Measurements from ENCODE around the gene DMBX1.

DMBX1 gene

DNA sequence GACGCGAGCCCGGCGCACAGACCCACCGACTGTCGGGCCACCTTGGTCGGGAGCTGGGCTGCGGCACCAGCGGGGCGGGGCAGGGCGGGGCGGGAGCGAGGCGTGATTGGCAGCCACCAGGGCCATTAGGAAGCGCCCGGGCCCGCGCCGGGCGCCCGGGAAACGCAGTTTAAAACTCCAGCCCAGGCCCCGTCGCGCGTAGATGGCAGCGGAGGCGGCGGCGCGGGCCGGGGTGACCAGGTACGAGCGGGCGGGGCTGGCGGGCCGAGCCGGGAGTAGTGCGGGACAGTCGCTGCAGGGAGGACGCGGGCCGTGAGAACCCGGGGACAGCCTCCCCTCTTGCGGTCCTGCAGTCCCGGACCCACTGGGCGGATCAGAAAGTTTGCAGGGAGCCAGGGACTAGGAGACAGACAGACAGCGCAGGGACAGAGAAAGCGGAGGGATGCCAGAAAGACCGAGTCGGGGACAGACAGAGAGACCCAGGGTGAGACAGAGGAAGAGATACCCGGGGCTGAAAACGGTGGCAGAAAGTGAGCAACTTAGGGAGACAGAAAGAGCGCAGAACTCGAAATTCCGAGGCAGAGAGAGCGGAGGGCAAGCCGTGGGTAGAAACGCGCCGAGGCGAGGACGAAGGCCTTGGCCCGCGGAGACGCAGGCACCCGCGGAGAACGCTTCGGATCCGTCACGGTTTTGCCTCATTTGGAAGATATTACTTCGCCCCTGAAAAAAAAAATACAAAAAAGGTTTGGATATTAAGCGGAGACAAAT, at the start of gene DMBX1:
TSS of gene DMBX1 (plus strand) at position 199 of the 768 bp plus-strand sequence. CDS start 17,175 bp downstream, outside the sequence.
- Histone ChIP-seq H3K27me3 (ENCODE audit: control insufficient read depth, insufficient read depth, low read length) (peaks cover 88% of the 10 kb centered on the region), H3K27ac (ENCODE audit: low read length) (no peak within 1 kb of the TSS), H3K4me3 (ENCODE audit: low read length) (peak within 1 kb of the TSS; percentile 48; the same call in 1 of the 2 replicates), H3K36me3 (ENCODE audit: control insufficient read depth, insufficient read depth, low read length) (no peaks in the 10 kb centered on the region), H3K9me3 (ENCODE audit: control insufficient read depth, insufficient read depth, low read length) (no peaks in the 10 kb centered on the region), H3K4me1 (ENCODE audit: control insufficient read depth, insufficient read depth, low read length) (peaks cover 30% of the 10 kb centered on the region)
- WGBS (ENCODE audit: insufficient coverage, insufficient read length): no CpG with 5 or more reads among the region's 74 CpGs
- DNase-seq (ENCODE audit: low read depth, low spot score): no peak

DNA sequence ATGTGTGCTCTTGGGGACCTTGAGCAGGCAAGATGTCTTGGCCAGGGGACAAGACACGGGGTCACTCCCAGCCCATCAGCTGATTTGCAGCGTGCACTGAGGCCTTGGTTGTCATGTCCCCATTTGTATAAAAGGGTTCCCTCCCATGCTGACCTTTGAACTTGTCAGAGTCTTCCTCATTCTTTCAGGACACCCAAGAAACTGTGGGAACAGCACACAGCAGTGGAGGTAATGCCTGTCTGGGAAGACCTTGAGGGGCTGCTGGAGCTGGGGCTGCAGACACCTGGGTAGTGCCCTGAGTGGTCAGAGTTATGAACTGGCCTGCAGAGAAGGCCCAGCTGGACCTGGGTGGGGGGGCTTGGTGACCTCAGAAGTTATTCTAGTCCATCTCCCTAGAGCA, 49.2 kb upstream of the DMBX1 start:
- WGBS (ENCODE audit: insufficient coverage, insufficient read length): no CpG with 5 or more reads among the region's 2 CpGs
- H3K27me3 ChIP-seq (ENCODE audit: control insufficient read depth, insufficient read depth, low read length): no peaks in the 10 kb centered on the region; the same call in 1 of the 2 replicates
- H3K4me1 ChIP-seq (ENCODE audit: control insufficient read depth, insufficient read depth, low read length): peaks cover 1% of the 10 kb centered on the region; the same call in 1 of the 2 replicates
- no peak overlapping the region for H3K27ac ChIP-seq (ENCODE audit: low read length)
- DNase-seq (ENCODE audit: low read depth, low spot score): no peak
- H3K36me3 ChIP-seq (ENCODE audit: control insufficient read depth, insufficient read depth, low read length): no peaks in the 10 kb centered on the region
- H3K9me3 ChIP-seq (ENCODE audit: control insufficient read depth, insufficient read depth, low read length): no peaks in the 10 kb centered on the region
- no peak overlapping the region for H3K4me3 ChIP-seq (ENCODE audit: low read length)

DNA sequence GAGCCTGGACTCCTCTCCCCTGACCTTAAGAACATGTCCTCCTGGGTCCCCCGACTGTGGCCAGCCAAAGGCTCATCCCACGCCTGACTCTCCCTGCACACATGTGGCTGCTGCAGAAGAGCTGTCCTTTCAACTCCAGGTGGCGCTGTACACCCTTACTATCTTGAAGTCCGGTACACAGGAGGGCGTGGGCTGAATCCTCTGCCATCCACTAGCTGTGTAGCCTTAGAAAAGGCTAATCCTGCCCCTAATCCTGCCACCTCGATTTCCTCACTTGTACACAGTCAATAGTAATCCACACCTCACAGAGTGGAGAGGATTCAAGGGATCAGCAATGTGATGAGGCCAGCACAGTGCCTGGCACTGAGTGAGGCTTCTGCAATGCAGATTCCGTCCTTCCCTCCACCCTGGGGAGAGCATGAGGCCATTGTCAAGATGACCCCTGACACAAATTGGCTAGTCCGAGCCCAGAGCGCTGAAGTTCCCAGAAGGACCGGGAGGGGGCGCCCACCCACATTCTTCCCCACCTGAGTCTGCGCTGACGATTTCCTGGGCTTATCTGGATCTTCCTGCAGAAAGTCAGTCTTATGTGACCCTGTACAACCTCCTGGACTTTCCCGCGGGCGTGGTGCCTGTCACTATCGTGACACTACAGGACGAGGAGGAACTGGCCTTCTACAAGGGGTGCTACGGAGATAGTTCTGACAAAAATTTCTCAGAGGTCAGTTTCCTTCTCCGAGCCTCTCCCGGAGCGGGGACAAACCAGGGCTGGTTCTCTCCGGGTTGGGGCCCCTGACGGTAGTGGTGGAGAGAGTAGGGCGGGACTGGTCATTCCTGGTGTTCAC, 47.1 kb upstream of the DMBX1 start:
- no CpG with 5 or more reads among the region's 25 CpGs for WGBS (ENCODE audit: insufficient coverage, insufficient read length)
- no peak overlapping the region for H3K27ac ChIP-seq (ENCODE audit: low read length)
- peak; percentile 95 for DNase-seq (ENCODE audit: low read depth, low spot score)
- H3K4me1 ChIP-seq (ENCODE audit: control insufficient read depth, insufficient read depth, low read length): peaks cover 7% of the 10 kb centered on the region; the same call in 1 of the 2 replicates
- no peaks in the 10 kb centered on the region for H3K36me3 ChIP-seq (ENCODE audit: control insufficient read depth, insufficient read depth, low read length)
- peak overlapping the region; percentile 53; the same call in 1 of the 2 replicates for H3K4me3 ChIP-seq (ENCODE audit: low read length)
- peaks cover 6% of the 10 kb centered on the region for H3K27me3 ChIP-seq (ENCODE audit: control insufficient read depth, insufficient read depth, low read length)
- no peaks in the 10 kb centered on the region for H3K9me3 ChIP-seq (ENCODE audit: control insufficient read depth, insufficient read depth, low read length)

DNA sequence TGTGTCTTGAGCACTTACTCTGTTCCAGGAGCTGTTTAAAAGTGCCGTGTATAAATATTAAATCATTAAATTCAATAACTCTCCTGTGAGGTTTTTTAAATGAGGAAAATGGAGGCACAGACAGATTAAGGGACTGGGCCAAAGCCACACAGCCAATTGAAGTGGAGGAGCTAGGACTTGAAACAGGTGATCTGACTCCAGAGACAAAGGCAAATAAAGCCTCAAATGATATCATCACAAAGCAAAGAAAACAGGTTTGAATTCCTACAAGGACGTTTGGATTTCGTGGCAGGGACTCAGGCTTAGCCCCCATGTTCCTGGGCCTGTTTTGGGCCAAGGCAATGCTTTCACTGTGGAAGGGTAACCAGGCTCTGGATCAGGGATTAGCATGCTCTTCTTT, 45.2 kb upstream of the DMBX1 start:
- H3K9me3 ChIP-seq (ENCODE audit: control insufficient read depth, insufficient read depth, low read length): no peaks in the 10 kb centered on the region
- DNase-seq (ENCODE audit: low read depth, low spot score): no peak
- WGBS (ENCODE audit: insufficient coverage, insufficient read length): no CpG with 5 or more reads among the region's 3 CpGs
- no peaks in the 10 kb centered on the region for H3K36me3 ChIP-seq (ENCODE audit: control insufficient read depth, insufficient read depth, low read length)
- H3K4me3 ChIP-seq (ENCODE audit: low read length): no peak overlapping the region
- no peak overlapping the region for H3K27ac ChIP-seq (ENCODE audit: low read length)
- H3K27me3 ChIP-seq (ENCODE audit: control insufficient read depth, insufficient read depth, low read length): peaks cover 22% of the 10 kb centered on the region
- H3K4me1 ChIP-seq (ENCODE audit: control insufficient read depth, insufficient read depth, low read length): peaks cover 10% of the 10 kb centered on the region; the same call in 1 of the 2 replicates

DNA sequence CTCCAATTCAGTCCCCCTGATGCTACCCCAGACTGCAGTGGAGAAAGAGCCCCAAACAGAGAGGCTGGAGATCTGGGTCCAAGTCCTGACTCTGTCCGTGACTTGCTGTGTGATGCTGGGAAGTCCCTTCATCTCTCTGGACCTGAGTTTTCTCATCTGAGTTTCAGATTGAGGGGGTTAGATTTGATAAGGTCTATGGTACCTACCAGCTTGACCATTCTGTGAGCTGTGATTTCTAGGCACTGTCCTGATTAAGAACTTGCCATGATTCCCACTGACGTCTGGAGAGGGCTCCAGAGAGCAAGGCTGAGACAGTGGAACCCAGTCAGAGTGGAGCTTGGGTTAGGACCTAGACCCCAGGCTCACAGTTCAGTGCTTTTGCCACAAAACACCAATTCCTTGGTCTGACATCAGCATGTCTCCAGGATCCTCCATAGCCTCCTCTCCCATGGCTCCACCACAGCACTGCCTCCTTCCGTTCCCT, 43.8 kb upstream of the DMBX1 start:
- Histone ChIP-seq H3K27me3 (ENCODE audit: control insufficient read depth, insufficient read depth, low read length) (peaks cover 35% of the 10 kb centered on the region), H3K4me3 (ENCODE audit: low read length) (no peak overlapping the region), H3K9me3 (ENCODE audit: control insufficient read depth, insufficient read depth, low read length) (no peaks in the 10 kb centered on the region), H3K4me1 (ENCODE audit: control insufficient read depth, insufficient read depth, low read length) (peaks cover 10% of the 10 kb centered on the region; the same call in 1 of the 2 replicates), H3K27ac (ENCODE audit: low read length) (no peak overlapping the region), H3K36me3 (ENCODE audit: control insufficient read depth, insufficient read depth, low read length) (no peaks in the 10 kb centered on the region)
- no peak for DNase-seq (ENCODE audit: low read depth, low spot score)
- WGBS (ENCODE audit: insufficient coverage, insufficient read length): no CpG with 5 or more reads among the region's 3 CpGs

DNA sequence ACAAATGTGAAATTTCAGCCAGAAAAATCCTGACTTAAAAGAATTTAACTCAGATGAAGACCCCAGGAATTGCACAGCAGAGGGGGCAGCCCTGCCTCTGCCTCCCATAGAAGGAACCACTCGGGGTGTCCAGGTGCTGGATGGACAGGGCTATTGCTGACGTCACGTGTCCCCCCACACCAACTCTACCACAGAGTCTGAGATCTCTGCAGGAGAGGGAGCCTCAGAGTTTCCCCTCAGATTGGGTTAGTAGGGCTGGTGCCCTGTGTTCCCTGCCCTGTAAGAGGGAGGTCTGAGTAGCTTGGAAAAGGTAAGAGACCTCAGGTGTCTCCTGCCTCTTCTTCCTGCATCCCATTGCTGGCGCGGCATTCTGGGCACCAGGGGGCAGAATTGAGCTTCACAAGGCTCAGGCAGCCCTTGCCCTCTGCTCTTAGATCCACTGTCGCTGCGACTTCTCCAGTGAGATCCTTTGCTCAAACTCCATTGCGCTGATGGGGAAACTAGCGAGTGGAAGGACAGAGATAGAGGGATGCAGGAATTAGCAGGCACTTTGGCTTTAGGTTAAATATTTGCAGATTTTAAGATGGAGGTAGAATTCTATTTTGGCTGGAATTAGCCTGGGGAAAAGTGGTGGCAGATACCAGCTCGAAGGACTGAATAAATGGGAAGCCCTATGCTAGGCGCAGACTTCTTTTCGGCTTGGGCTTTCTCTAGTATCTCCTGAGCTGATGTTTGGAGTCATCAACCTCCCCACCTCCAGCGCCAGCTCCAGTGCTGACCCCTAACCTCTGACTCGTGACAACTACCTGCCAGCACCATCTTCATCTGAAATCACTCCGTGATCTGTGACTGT, 42.8 kb upstream of the DMBX1 start:
- Histone ChIP-seq H3K27ac (ENCODE audit: low read length) (no peak overlapping the region), H3K4me1 (ENCODE audit: control insufficient read depth, insufficient read depth, low read length) (peaks cover 10% of the 10 kb centered on the region; the same call in 1 of the 2 replicates), H3K9me3 (ENCODE audit: control insufficient read depth, insufficient read depth, low read length) (no peaks in the 10 kb centered on the region), H3K4me3 (ENCODE audit: low read length) (no peak overlapping the region), H3K36me3 (ENCODE audit: control insufficient read depth, insufficient read depth, low read length) (no peaks in the 10 kb centered on the region), H3K27me3 (ENCODE audit: control insufficient read depth, insufficient read depth, low read length) (peaks cover 45% of the 10 kb centered on the region)
- no CpG with 5 or more reads among the region's 15 CpGs for WGBS (ENCODE audit: insufficient coverage, insufficient read length)
- peak; percentile 89 for DNase-seq (ENCODE audit: low read depth, low spot score)

DNA sequence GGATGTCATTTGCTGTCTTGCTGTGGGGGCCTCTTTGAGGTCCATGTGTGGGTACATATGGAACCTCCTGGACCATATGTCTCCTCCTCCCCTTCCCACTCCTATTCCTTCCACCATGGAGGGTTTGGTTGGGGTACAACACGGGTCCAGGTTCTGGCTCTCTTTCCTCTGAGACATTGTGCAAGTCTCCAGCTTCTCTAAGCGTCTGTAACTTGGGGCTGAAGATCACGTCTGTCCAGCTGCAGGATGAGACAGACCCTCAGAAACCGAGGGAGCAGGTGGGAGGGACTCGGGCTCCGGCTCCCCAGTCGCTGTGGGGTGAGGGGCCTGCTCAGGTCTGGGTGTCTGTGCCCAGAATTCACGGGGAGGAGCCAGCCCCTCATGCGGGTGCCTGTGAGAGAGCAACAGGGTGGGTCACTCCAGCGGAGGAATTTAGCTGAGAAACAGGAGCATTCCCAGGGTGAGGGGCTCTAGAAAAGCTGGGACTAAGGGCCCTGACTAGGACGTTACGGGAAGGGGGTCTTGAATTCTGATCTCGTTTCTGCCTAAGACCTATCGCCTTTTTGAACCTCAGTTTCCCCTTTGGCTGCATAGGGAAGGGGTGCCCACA, 42.0 kb upstream of the DMBX1 start:
- WGBS (ENCODE audit: insufficient coverage, insufficient read length): no CpG with 5 or more reads among the region's 14 CpGs
- peaks cover 8% of the 10 kb centered on the region; the same call in 1 of the 2 replicates for H3K4me1 ChIP-seq (ENCODE audit: control insufficient read depth, insufficient read depth, low read length)
- H3K36me3 ChIP-seq (ENCODE audit: control insufficient read depth, insufficient read depth, low read length): no peaks in the 10 kb centered on the region
- no peaks in the 10 kb centered on the region for H3K9me3 ChIP-seq (ENCODE audit: control insufficient read depth, insufficient read depth, low read length)
- H3K4me3 ChIP-seq (ENCODE audit: low read length): no peak overlapping the region; the same call in 1 of the 2 replicates
- no peak overlapping the region for H3K27ac ChIP-seq (ENCODE audit: low read length)
- no peak for DNase-seq (ENCODE audit: low read depth, low spot score)
- H3K27me3 ChIP-seq (ENCODE audit: control insufficient read depth, insufficient read depth, low read length): peaks cover 52% of the 10 kb centered on the region

DNA sequence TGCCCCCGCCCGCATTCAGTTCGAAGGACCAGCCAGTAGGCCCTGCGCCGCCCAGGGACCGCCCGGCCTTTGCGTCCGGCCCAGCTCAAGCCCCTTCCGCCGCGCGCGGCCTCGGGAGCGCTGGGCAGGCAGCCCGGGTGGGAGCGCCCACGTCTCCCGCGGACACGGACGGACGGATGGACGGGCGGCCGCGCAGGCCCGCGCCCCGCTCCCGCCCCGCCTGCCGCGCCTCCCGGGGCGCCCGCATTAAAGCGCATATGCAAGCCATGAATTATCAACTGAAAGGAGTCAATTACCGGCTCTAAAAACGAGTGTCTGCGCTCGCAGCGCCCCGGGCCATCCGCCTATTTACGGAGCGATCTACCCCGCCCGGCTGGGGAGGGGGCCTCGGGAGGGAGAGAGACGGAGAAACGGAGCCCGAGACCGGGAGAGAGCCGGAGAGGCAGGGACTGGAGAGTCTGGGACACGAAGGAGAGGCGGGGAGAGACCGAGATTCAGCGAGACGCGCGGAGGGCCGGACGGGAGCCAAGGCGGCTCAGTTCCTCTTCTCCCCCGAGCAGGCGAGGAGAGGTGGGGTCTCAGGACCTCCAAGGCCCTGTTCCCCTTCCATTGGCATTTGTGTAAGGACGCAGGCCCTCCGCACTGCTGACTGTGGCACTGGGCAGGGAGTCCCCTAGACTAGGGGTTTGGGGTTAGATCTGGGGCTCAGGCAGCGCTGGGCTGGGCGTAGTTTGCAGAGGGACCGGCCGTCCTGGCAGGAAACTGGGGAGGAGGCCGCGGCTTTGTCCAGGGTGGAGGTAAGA, 41.3 kb upstream of the DMBX1 start:
- no peaks in the 10 kb centered on the region for H3K9me3 ChIP-seq (ENCODE audit: control insufficient read depth, insufficient read depth, low read length)
- no peak overlapping the region for H3K27ac ChIP-seq (ENCODE audit: low read length)
- peaks cover 10% of the 10 kb centered on the region; the same call in 1 of the 2 replicates for H3K4me1 ChIP-seq (ENCODE audit: control insufficient read depth, insufficient read depth, low read length)
- DNase-seq (ENCODE audit: low read depth, low spot score): no peak
- H3K27me3 ChIP-seq (ENCODE audit: control insufficient read depth, insufficient read depth, low read length): peaks cover 58% of the 10 kb centered on the region
- H3K4me3 ChIP-seq (ENCODE audit: low read length): peak overlapping the region; percentile 39; the same call in 1 of the 2 replicates
- no CpG with 5 or more reads among the region's 76 CpGs for whole genome bisulfite sequencing (ENCODE audit: insufficient coverage, insufficient read length)
- no peaks in the 10 kb centered on the region for H3K36me3 ChIP-seq (ENCODE audit: control insufficient read depth, insufficient read depth, low read length)
